ENCODE results near the gene CFHR4. TPM values are rescaled to one million over a fixed set of nuclear protein-coding genes. Genes with fewer than 3 reads are reported as not detected.
"Not testable (repeated sequence)": the region's sequence is repeated elsewhere in the genome, so short reads cannot be mapped to it uniquely, and the experiment has no call there.

CFHR4 gene
- total RNA-seq: not detected

GRCh38 chr1:196887515-196888239 lies at the start of gene CFHR4:
CFHR4 (plus strand) TSS chr1:196888052; CDS start chr1:196888151, 99 bp downstream.
- ATAC-seq: no peak
- H3K27me3 Mint-ChIP-seq: no peaks in the 10 kb centered on the region
- no peak for DNase-seq

GRCh38 chr1:196849613-196850492 lies 38.0 kb upstream of the CFHR4 start:
- H3K27ac Mint-ChIP-seq; H3K4me1 Mint-ChIP-seq; H3K9me3 Mint-ChIP-seq (ENCODE audit: low read depth); H3K36me3 Mint-ChIP-seq (ENCODE audit: low read depth); H3K27me3 Mint-ChIP-seq; DNase-seq; CTCF ChIA-PET; H3K4me3 Mint-ChIP-seq; POLR2A ChIA-PET; intact Hi-C loops (cut with DNase I, micrococcal nuclease); ATAC-seq: not testable (repeated sequence)

More at GRCh38 chr1:196887515-196888239, at the start of gene CFHR4:
- Mint-ChIP-seq H3K27ac (no peak within 1 kb of the TSS), H3K4me1 (no peaks in the 10 kb centered on the region), H3K4me3 (no peak within 1 kb of the TSS), H3K36me3 (ENCODE audit: low read depth) (no peaks in the 10 kb centered on the region), H3K9me3 (ENCODE audit: low read depth) (no peaks in the 10 kb centered on the region)
- intact Hi-C loops (cut with DNase I, micrococcal nuclease): no loop called here
- ChIA-PET CTCF (no interaction called here), POLR2A (no interaction called here)

GRCh38 chr1:196856053-196856452 lies 31.8 kb upstream of the CFHR4 start:
- DNase-seq: no peak
- CTCF ChIA-PET: no interaction called here
- peaks cover 3% of the 10 kb centered on the region for H3K9me3 Mint-ChIP-seq (ENCODE audit: low read depth)

GRCh38 chr1:196857188-196857587 lies 30.7 kb upstream of the CFHR4 start:
- Mint-ChIP-seq H3K27me3 (no peaks in the 10 kb centered on the region), H3K4me1 (no peaks in the 10 kb centered on the region), H3K9me3 (ENCODE audit: low read depth) (peaks cover 3% of the 10 kb centered on the region), H3K27ac (no peak overlapping the region), H3K36me3 (ENCODE audit: low read depth) (no peaks in the 10 kb centered on the region), H3K4me3 (no peak overlapping the region)
- ATAC-seq (no peak), DNase-seq (no peak)
- POLR2A ChIA-PET: no interaction called here
- intact Hi-C loops (cut with DNase I, micrococcal nuclease): no loop called here
- CTCF ChIA-PET: interaction anchor here (0.7 kb wide), 1 partner anchor 178 kb away, joined by 3 read pairs; no protein-coding TSS in a partner anchor

More at GRCh38 chr1:196856053-196856452, 31.8 kb upstream of the CFHR4 start:
- no peaks in the 10 kb centered on the region for H3K27me3 Mint-ChIP-seq
- POLR2A ChIA-PET: no interaction called here
- intact Hi-C loops (cut with DNase I, micrococcal nuclease): no loop called here
- no peak overlapping the region for H3K4me3 Mint-ChIP-seq
- no peak overlapping the region for H3K27ac Mint-ChIP-seq
- ATAC-seq: no peak
- no peaks in the 10 kb centered on the region for H3K36me3 Mint-ChIP-seq (ENCODE audit: low read depth)
- no peaks in the 10 kb centered on the region for H3K4me1 Mint-ChIP-seq

GRCh38 chr1:196858811-196859210 lies 29.0 kb upstream of the CFHR4 start:
- no peak overlapping the region for H3K4me3 Mint-ChIP-seq
- H3K27ac Mint-ChIP-seq: no peak overlapping the region

GRCh38 chr1:196860323-196860884 lies 27.4 kb upstream of the CFHR4 start:
- Mint-ChIP-seq H3K4me1 (no peaks in the 10 kb centered on the region), H3K9me3 (ENCODE audit: low read depth) (peaks cover 3% of the 10 kb centered on the region), H3K27me3 (no peaks in the 10 kb centered on the region), H3K27ac (no peak overlapping the region), H3K4me3 (no peak overlapping the region), H3K36me3 (ENCODE audit: low read depth) (no peaks in the 10 kb centered on the region)
- ChIA-PET POLR2A (no interaction called here), CTCF (no interaction called here)
- DNase-seq (no peak), ATAC-seq (no peak)
- intact Hi-C loops (cut with DNase I, micrococcal nuclease): no loop called here

More at GRCh38 chr1:196858811-196859210, 29.0 kb upstream of the CFHR4 start:
- intact Hi-C loops (cut with DNase I, micrococcal nuclease): no loop called here
- no peaks in the 10 kb centered on the region for H3K36me3 Mint-ChIP-seq (ENCODE audit: low read depth)
- ATAC-seq (no peak), DNase-seq (no peak)
- ChIA-PET POLR2A (no interaction called here), CTCF (no interaction called here)
- peaks cover 3% of the 10 kb centered on the region for H3K9me3 Mint-ChIP-seq (ENCODE audit: low read depth)
- no peaks in the 10 kb centered on the region for H3K27me3 Mint-ChIP-seq
- H3K4me1 Mint-ChIP-seq: no peaks in the 10 kb centered on the region

- CTCF ChIA-PET: interaction anchor here (0.7 kb wide), 1 partner anchor 783 kb away, joined by 3 read pairs; no protein-coding TSS in a partner anchor
- intact Hi-C loops (cut with DNase I, micrococcal nuclease): no loop called here
These were observed 26.4 kb upstream of the CFHR4 start for GRCh38 chr1:196861429-196861828.

GRCh38 chr1:196866974-196867373 lies 20.9 kb upstream of the CFHR4 start:
- intact Hi-C loops (cut with DNase I, micrococcal nuclease): no loop called here
- no peaks in the 10 kb centered on the region for H3K9me3 Mint-ChIP-seq (ENCODE audit: low read depth)
- ChIA-PET POLR2A (no interaction called here), CTCF (no interaction called here)
- no peaks in the 10 kb centered on the region for H3K36me3 Mint-ChIP-seq (ENCODE audit: low read depth)
- no peak for ATAC-seq
- no peak overlapping the region for H3K4me3 Mint-ChIP-seq
- no peak for DNase-seq
- H3K27me3 Mint-ChIP-seq: no peaks in the 10 kb centered on the region
- no peaks in the 10 kb centered on the region for H3K4me1 Mint-ChIP-seq
- H3K27ac Mint-ChIP-seq: no peak overlapping the region

More at GRCh38 chr1:196861429-196861828, 26.4 kb upstream of the CFHR4 start:
- no peak for DNase-seq
- Mint-ChIP-seq H3K27ac (no peak overlapping the region), H3K9me3 (ENCODE audit: low read depth) (peaks cover 3% of the 10 kb centered on the region), H3K4me3 (no peak overlapping the region), H3K4me1 (no peaks in the 10 kb centered on the region), H3K36me3 (ENCODE audit: low read depth) (no peaks in the 10 kb centered on the region), H3K27me3 (no peaks in the 10 kb centered on the region)
- ATAC-seq: no peak
- POLR2A ChIA-PET: no interaction called here

GRCh38 chr1:196873385-196873784 lies 14.5 kb upstream of the CFHR4 start:
- DNase-seq: no peak
- POLR2A ChIA-PET: no interaction called here
- CTCF ChIA-PET: no interaction called here
- H3K27me3 Mint-ChIP-seq: peaks cover 2% of the 10 kb centered on the region
- intact Hi-C loops (cut with DNase I, micrococcal nuclease): no loop called here
- ATAC-seq: no peak
- no peak overlapping the region for H3K4me3 Mint-ChIP-seq
- no peaks in the 10 kb centered on the region for H3K4me1 Mint-ChIP-seq
- H3K36me3 Mint-ChIP-seq (ENCODE audit: low read depth): no peaks in the 10 kb centered on the region
- H3K9me3 Mint-ChIP-seq (ENCODE audit: low read depth): no peaks in the 10 kb centered on the region
- H3K27ac Mint-ChIP-seq: no peak overlapping the region

GRCh38 chr1:196875935-196876334 lies 11.9 kb upstream of the CFHR4 start:
- ChIA-PET CTCF (no interaction called here), POLR2A (no interaction called here)
- DNase-seq (no peak), ATAC-seq (no peak)
- peaks cover 2% of the 10 kb centered on the region for H3K9me3 Mint-ChIP-seq (ENCODE audit: low read depth)
- no peak overlapping the region for H3K4me3 Mint-ChIP-seq
- H3K4me1 Mint-ChIP-seq: no peaks in the 10 kb centered on the region
- H3K27me3 Mint-ChIP-seq: peaks cover 7% of the 10 kb centered on the region
- no peak overlapping the region for H3K27ac Mint-ChIP-seq
- no peaks in the 10 kb centered on the region for H3K36me3 Mint-ChIP-seq (ENCODE audit: low read depth)
- intact Hi-C loops (cut with DNase I, micrococcal nuclease): no loop called here

GRCh38 chr1:196877964-196878363 lies 9.9 kb upstream of the CFHR4 start:
- Mint-ChIP-seq H3K4me3 (no peak overlapping the region), H3K27ac (no peak overlapping the region), H3K9me3 (ENCODE audit: low read depth) (peaks cover 2% of the 10 kb centered on the region), H3K4me1 (no peaks in the 10 kb centered on the region), H3K36me3 (ENCODE audit: low read depth) (no peaks in the 10 kb centered on the region), H3K27me3 (peaks cover 7% of the 10 kb centered on the region)
- ChIA-PET CTCF (no interaction called here), POLR2A (no interaction called here)
- ATAC-seq: no peak
- DNase-seq: no peak
- intact Hi-C loops (cut with DNase I, micrococcal nuclease): no loop called here

GRCh38 chr1:196886560-196886959 lies 1.3 kb upstream of the CFHR4 start:
- H3K27ac Mint-ChIP-seq; H3K4me3 Mint-ChIP-seq; POLR2A ChIA-PET; CTCF ChIA-PET; ATAC-seq; intact Hi-C loops (cut with DNase I, micrococcal nuclease); H3K27me3 Mint-ChIP-seq; DNase-seq; H3K9me3 Mint-ChIP-seq (ENCODE audit: low read depth); H3K4me1 Mint-ChIP-seq; H3K36me3 Mint-ChIP-seq (ENCODE audit: low read depth): not testable (repeated sequence)

All from activated CD4-positive, alpha-beta T cell treated with anti-CD3 and anti-CD28 coated beads for 36 hours (primary cell).